Endothelial cell of umbilical vein (primary cell): ENCODE results near the gene TM9SF2. TPM values are rescaled to one million over a fixed set of nuclear protein-coding genes. Genes with fewer than 3 reads are reported as not detected.

Experiments
- BruUV-seq: library from RNA; stranded (reverse); fragments of 400-500 nt; replicated peaks from 2 replicates; lab custom pipeline; 2021; lab: Mats Ljungman, UMichigan
- CTCF ChIA-PET: fragments of 300-600, 350-600 bp; sonication (Branson Sonifier 250); formaldehyde crosslinking; loops from one replicate; lab custom pipeline; 2021; ENCODE audit warnings: antibody characterized with exemption, inconsistent platforms; lab: Charles Lee
- POLR2A ChIA-PET: fragments of 300-600, 350-600 bp; sonication (Branson Sonifier 250); formaldehyde crosslinking; loops from one replicate; lab custom pipeline; 2021; ENCODE audit warnings: antibody characterized with exemption, inconsistent platforms; lab: Charles Lee
- DNase-seq: peaks from one replicate; pipeline ENCODE4 v3.0.0-alpha.2; 2011; ENCODE audit warnings: low read depth, low spot score
- FAIRE-seq: peaks from 2 replicates; lab custom pipeline; 2011; peaks lifted over from hg19 to GRCh38; lab: Jason Lieb, UNC
- H2AFZ ChIP-seq: 2 replicates; pipeline ENCODE4 v1.6.0; 2012; ENCODE audit warnings: low read depth, low read length, control low read depth, inconsistent platforms
- H3K27ac ChIP-seq: 2 replicates; pipeline ENCODE4 v1.5.1; 2011; ENCODE audit warnings: low read depth, mild to moderate bottlenecking, control low read depth, low read length, moderate library complexity; ENCODE audit not compliant: insufficient read depth
- H3K27me3 ChIP-seq, 2 experiments: 2 replicates each; pipeline versions ENCODE4 v1.6.0 to v1.6.1; 2011; ENCODE audit warnings: low read length in 2 of 2, mixed read lengths in 1 of 2; ENCODE audit not compliant: control insufficient read depth in 2 of 2, insufficient read depth in 2 of 2
- H3K36me3 ChIP-seq, 2 experiments: 2 replicates in 1 of 2; 3 replicates in 1 of 2; pipeline ENCODE4 v1.5.1; 2011; ENCODE audit warnings: low read length in 2 of 2, mild to moderate bottlenecking in 1 of 2, moderate library complexity in 1 of 2; ENCODE audit not compliant: control insufficient read depth in 2 of 2, insufficient read depth in 2 of 2; ENCODE audit errors: extremely low read depth in 1 of 2
- H3K4me1 ChIP-seq: 3 replicates; pipeline ENCODE4 v1.5.1; 2011; ENCODE audit warnings: mild to moderate bottlenecking, low read length; ENCODE audit not compliant: control insufficient read depth, insufficient read depth; ENCODE audit errors: extremely low read depth
- H3K4me2 ChIP-seq: 2 replicates; pipeline ENCODE4 v1.6.1; 2011; ENCODE audit warnings: low read length, control low read depth, mixed read lengths; ENCODE audit not compliant: insufficient read depth
- H3K4me3 ChIP-seq, 3 experiments: fragments of 200-600 bp in 1 of 3; sonication (generic), shearing (Covaris generic) in 1 of 3; replicated peaks in 1 of 3; 2 replicates each; pipeline ENCODE4 v1.5.1; 2011 to 2016; ENCODE audit warnings: control low read depth in 3 of 3, low read length in 3 of 3, mild to moderate bottlenecking in 2 of 3, inconsistent platforms in 1 of 3, low read depth in 1 of 3, moderate library complexity in 1 of 3; ENCODE audit not compliant: insufficient read depth in 1 of 3
- H3K79me2 ChIP-seq: 2 replicates; pipeline ENCODE4 v1.6.0; 2012; ENCODE audit warnings: low read length, inconsistent platforms; ENCODE audit not compliant: control insufficient read depth, insufficient read depth
- H3K9ac ChIP-seq: replicated peaks from 2 replicates; pipeline ENCODE3; 2011; ENCODE audit warnings: low read length, control low read depth; ENCODE audit not compliant: insufficient read depth; ENCODE audit errors: extremely low read depth
- H3K9me1 ChIP-seq: replicated peaks from 3 replicates; pipeline ENCODE4 v1.6.0; 2011; ENCODE audit warnings: mild to moderate bottlenecking, low read length; ENCODE audit not compliant: control insufficient read depth, insufficient read depth; ENCODE audit errors: extremely low read depth
- H3K9me3 ChIP-seq: replicated peaks from 2 replicates; pipeline ENCODE4 v1.5.1; 2012; ENCODE audit warnings: low read length, inconsistent platforms; ENCODE audit not compliant: control insufficient read depth, insufficient read depth
- H4K20me1 ChIP-seq: replicated peaks from 2 replicates; pipeline ENCODE3; 2011; ENCODE audit warnings: mild to moderate bottlenecking, low read length; ENCODE audit not compliant: control insufficient read depth, insufficient read depth; ENCODE audit errors: extremely low read depth
- CTCF ChIP-seq, 2 donors: IDR thresholded peaks; 1 replicate in 1 of 2; 2 replicates in 1 of 2; pipeline ENCODE4 v1.5.1; 2011; ENCODE audit warnings: low read length in 2 of 2, mild to moderate bottlenecking in 2 of 2, moderate library complexity in 2 of 2, control low read depth in 1 of 2, inconsistent platforms in 1 of 2, low read depth in 1 of 2; ENCODE audit not compliant: insufficient read depth in 1 of 2; ENCODE audit errors: extremely low read depth in 1 of 2
- EZH2 ChIP-seq: IDR thresholded peaks from 2 replicates; pipeline ENCODE4 v1.6.1; 2012; ENCODE audit warnings: borderline replicate concordance, low read depth, mild to moderate bottlenecking, moderate library complexity, low read length, inconsistent platforms; ENCODE audit not compliant: severe bottlenecking
- JUN ChIP-seq: IDR thresholded peaks from 2 replicates; pipeline ENCODE4 v1.6.1; 2011; ENCODE audit warnings: borderline replicate concordance, low read depth; ENCODE audit not compliant: insufficient read length, insufficient read depth
- POLR2A ChIP-seq: IDR thresholded peaks from 2 replicates; pipeline ENCODE4 v1.6.1; 2012; ENCODE audit warnings: low read depth, mild to moderate bottlenecking, control low read depth, low read length
- POLR2AphosphoS5 ChIP-seq: IDR thresholded peaks from 2 replicates; pipeline ENCODE4 v1.6.1; 2012; ENCODE audit warnings: low read depth, mild to moderate bottlenecking, control low read depth, low read length, moderate library complexity; ENCODE audit not compliant: insufficient read depth
- dilution Hi-C: fragments of 300-500 bp; cut with MboI; formaldehyde crosslinking; loops from one replicate; pipeline ENCODE4 v1.15.0; 2019; ENCODE audit warnings: low sequenced_read_pairs; ENCODE audit not compliant: extremely low pct_ligation_motif_present
- intact Hi-C: fragments of 100-400 bp; cut with micrococcal nuclease; formaldehyde crosslinking; loops from one replicate; pipeline ENCODE4 v1.10.0; 2022
- polyA plus RNA-seq, 4 experiments: library from polyadenylated mRNA; depleted of rRNA in 3 of 4; stranded (reverse) in 3 of 4; unstranded in 1 of 4; fragments of >200 nt; gene quantifications; 2 replicates each; pipeline versions ENCODE4 v1.2.1 to v1.2.3, GENCODE V29; 2011 to 2012; ENCODE audit warnings: missing spikeins in 1 of 4
- total RNA-seq: library from RNA; stranded (reverse); gene quantifications from 2 replicates; pipeline ENCODE4 v1.2.3, GENCODE V29; 2021

Gene TM9SF2
- total and polyA plus RNA-seq, 2 donors (not counting 3 experiments of a cell fraction or from before 2014, with no cell fraction given), result 76.0 to 90.0 TPM

- DNase-seq (no peak), FAIRE-seq (no peak)
- Histone ChIP-seq H3K9ac (no peak overlapping the region), H2AFZ (no peak overlapping the region), H3K36me3 (no peaks in the 10 kb centered on the region), H3K27ac (no peak overlapping the region), H3K4me2 (no peak overlapping the region), H3K9me1 (no peaks in the 10 kb centered on the region), H3K27me3 (peaks cover 0 to 8% of the 10 kb centered on the region in 2 experiments), H3K9me3 (no peaks in the 10 kb centered on the region), H3K4me3 (no peak overlapping the region), H3K4me1 (peaks cover 1% of the 10 kb centered on the region), H4K20me1 (no peaks in the 10 kb centered on the region), H3K79me2 (no peaks in the 10 kb centered on the region)
- intact Hi-C loops (no loop called here), dilution Hi-C loops (no loop called here)
- POLR2A ChIA-PET, result no interaction called here
- BruUV-seq, result no TSS peak
- CTCF ChIA-PET, result no interaction called here
- no peak for TF ChIP-seq JUN
- no peak for TF ChIP-seq POLR2AphosphoS5
- no peak for TF ChIP-seq POLR2A
Observed at GRCh38 chr13:99596180-99596579, 94.9 kb downstream of the TM9SF2 start.

DNA sequence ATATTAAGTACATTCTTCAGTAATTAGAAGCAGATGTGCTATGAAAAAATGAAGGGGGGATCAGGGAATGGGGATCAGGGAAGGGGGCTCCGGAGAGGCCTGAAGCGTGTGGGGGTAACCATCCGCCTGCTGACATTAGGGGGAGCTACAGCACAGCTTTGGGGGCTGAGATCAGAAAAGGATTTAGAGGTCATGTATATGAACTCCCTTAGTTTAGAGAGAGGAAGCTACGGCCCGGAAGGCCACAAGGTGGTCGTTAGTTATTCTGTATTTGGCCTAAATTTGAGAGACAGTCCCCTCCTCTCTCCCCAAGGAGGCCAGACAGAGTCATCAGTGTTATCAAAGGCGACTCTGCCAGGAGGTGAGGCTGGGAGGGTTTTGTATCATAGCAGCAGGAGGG lies 99.0 kb downstream of the TM9SF2 start:
- intact Hi-C loops, result no loop called here
- no peaks in the 10 kb centered on the region for H3K36me3 ChIP-seq
- no peaks in the 10 kb centered on the region for H4K20me1 ChIP-seq
- POLR2A ChIA-PET, result no interaction called here
- no peaks in the 10 kb centered on the region for H3K9me3 ChIP-seq
- no peak overlapping the region for H2AFZ ChIP-seq
- FAIRE-seq, result no peak
- H3K9ac ChIP-seq, result no peak overlapping the region
- H3K9me1 ChIP-seq, result no peaks in the 10 kb centered on the region
- H3K79me2 ChIP-seq, result no peaks in the 10 kb centered on the region
- no peak overlapping the region for H3K27ac ChIP-seq
- CTCF ChIA-PET, result no interaction called here
- no peak for DNase-seq
- dilution Hi-C loops, result no loop called here
- H3K4me3 ChIP-seq, result no peak overlapping the region
- no TSS peak for BruUV-seq
- H3K4me1 ChIP-seq, result no peaks in the 10 kb centered on the region
- H3K27me3 ChIP-seq, result peaks cover 0 to 4% of the 10 kb centered on the region in 2 experiments
- TF ChIP-seq CTCF (IDR thresholded peaks at IDR 0.05; ENCODE audit: extremely low read depth in 1 of 2, insufficient read depth in 1 of 2, low read depth in 1 of 2, low read length in 2 of 2) (peak in 1 of 2 donors; percentile 3), EZH2 (no peak)
- no peak overlapping the region for H3K4me2 ChIP-seq
